Measurements from ENCODE around the gene CCNY.

The CCNY gene

DNA sequence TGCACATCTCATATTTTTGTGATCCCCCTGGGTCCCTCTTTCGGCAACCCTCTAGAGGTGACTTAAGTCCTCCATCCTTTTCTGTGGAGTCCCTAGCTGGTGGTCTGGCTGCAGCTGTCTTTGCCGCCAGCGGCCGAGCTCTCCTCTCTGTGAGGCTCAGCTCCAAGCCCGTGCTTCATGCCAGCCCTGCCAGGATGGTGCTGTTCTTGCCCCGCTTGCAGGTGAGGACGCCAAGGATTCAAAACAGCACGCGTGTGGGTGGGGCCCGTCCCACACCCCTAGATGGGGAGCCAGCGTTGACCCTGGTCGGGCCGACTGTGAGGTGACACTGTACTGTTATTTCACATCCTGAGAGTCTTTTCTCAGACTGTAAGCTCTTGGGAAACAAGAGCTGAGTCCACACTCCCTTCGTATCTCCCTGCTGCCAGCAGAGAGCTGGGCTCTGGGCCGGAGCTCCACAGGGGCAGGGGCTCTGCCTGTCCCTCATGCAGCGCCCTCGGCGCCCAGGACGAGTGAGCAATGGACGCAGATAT, 232.2 kb downstream of the CCNY start:
- DNase-seq = no peak

GRCh38 chr10:35569111-35569707, 232.9 kb downstream of the CCNY start:
- no peak for DNase-seq

DNA sequence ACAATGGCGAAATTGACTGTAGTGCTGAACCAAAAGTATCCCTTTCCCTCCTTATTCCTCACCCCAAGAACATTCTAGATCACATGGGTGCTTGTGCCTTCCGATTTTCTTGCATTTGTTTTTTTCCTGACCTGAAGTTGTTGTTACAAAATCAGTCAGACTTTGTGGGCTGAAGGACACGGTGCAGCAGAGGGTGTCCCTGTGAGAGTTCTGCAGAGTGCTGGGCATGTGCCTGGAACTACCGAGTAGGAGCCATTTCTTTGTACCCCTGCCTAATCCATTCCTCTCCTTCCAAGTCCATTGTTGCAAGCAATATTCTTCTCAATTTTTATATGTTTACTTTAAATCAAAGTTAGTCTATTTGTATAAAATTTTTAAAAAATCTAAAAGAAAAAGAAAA, 233.5 kb downstream of the CCNY start:
- DNase-seq = no peak

GRCh38 chr10:35570397-35570796, 234.1 kb downstream of the CCNY start:
- DNase-seq = no peak

DNA sequence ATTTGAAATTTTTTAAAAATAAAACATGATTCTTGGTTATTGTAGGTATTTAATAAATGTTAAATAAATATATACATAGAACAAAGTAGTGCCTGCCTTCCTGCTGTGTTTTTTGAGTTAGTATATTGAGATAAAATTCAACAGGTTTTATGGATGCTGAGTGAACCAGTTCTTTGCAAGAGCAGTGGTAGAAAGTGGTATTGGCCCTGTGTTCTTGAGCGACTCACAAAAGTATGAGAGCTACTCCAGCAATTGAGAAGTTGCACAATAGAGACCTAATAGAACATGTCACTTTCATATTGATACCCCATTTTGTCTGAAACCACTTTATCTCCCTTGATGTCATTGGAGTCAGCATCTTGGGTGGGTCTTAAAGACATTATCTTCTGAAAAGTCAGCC, 236.3 kb downstream of the CCNY start:
- DNase-seq = no peak

GRCh38 chr10:35573796-35574195, 237.5 kb downstream of the CCNY start:
- no peak for DNase-seq

DNA sequence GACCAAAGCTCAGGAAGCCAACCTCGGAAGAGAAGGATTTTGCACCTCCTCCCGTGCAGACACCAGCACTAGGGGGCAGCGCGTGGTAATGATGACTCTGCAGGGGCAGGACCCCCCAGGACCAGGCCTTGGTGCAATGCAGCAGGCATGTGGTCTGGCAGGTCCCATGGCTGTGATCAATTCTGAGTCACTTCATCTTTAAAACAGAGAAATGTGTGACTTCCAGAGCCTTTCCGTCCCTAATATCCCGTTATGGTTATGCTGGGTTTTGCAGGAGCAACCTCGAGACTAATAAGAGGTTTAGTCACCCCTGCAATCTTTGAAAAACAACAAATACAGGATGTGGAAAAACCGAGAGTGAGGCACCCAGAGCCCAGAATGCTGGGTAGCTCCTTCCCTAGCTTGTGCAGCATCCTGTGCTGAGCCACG, 238.6 kb downstream of the CCNY start:
- DNase-seq = no peak

DNA sequence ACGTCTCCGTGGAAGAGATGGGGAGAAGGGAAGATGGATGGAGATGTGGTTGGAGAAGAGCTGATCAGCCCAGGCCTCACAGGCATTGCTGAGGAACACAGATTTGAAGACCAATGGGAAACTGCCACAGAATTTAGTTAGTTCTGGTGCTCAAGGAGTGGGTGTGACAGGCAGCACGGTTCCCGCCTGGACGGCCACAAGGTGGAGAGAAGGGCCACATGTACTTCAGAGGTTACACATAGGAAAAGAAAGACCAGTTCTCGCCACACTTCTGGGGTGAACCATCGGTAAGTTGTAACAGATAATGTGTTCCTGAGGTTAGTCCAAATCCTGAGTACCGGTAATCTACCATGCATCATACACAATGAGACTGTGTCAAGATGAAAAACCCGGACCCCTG, 239.3 kb downstream of the CCNY start:
- DNase-seq = no peak

DNA sequence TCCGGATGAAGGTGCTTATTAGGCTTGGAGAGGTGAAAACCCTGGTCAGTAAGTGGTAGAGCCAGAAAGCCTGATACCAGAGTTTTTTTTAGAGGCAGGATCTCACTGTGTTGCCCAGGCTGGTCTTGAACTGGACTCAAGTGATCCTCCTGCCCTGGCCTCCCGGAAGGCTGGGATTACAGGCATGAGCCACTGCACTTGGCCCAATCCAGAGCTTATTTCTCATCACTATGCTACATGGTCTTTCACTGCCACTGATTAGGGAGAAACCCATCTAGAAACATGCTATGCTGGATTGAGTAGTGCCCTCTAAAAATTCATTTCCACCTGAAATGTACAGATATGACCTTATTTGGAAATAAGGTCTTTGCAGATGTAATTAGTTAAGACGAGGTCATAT, 240.4 kb downstream of the CCNY start:
- DNase-seq = no peak

DNA sequence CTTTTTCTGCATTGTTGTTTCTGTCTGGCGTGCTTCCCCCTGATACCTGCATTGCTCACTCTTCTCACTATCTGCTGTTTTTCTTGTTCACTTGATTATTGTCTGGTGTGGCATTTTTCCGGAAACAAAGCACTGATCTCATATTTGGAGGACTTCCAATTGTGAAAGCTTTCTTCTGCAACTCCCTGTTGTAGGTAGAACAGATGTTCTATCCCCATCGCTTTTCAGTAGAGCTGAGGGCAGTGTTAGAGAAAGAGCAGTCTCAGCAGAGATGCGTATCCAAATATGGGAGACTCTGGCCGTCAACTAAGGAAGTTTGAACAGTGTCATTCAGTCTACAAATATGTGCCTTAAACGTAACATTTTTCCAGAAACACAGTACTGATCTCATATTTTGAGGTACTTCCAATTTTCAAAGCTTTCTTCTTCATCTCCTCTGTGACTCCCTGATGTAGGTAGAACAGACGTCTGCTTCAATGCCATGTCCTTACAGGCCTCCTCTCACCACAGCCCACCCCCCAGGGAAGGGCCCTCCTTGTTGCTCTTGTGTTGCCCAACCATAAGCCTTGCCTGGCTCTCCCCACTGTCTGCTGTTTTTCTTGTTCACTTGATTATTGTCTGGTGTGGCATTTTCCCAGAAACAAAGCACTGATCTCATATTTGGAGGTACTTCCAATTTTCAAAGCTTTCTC, 241.8 kb downstream of the CCNY start:
- DNase-seq = no peak

GRCh38 chr10:35578618-35578956, 242.3 kb downstream of the CCNY start:
- DNase-seq = no peak

DNA sequence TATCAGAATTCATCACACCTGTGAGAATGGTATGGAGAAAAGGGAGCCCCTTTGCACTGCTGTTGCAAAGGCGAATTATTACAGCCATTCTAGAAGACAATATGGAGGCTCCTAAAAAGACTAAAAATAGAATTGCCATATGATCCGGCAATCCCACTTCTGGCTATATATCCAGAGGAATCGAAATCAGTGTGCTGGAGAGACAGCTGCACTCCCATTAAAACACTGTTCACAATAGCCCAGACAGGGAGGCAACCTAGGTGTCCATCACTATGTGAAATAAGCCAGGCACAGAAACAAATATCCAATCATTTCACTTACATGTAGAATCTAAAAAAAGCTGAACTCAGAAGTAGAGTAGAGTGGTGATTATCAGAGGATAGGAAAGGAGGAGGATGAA, 242.8 kb downstream of the CCNY start:
- no peak for DNase-seq

GRCh38 chr10:35579726-35580422, 243.6 kb downstream of the CCNY start:
- DNase-seq = no peak

GRCh38 chr10:35580423-35580770, 244.1 kb downstream of the CCNY start:
- DNase-seq = no peak

- DNase-seq = no peak
Measured at GRCh38 chr10:35581655-35582054, 245.3 kb downstream of the CCNY start.

DNA sequence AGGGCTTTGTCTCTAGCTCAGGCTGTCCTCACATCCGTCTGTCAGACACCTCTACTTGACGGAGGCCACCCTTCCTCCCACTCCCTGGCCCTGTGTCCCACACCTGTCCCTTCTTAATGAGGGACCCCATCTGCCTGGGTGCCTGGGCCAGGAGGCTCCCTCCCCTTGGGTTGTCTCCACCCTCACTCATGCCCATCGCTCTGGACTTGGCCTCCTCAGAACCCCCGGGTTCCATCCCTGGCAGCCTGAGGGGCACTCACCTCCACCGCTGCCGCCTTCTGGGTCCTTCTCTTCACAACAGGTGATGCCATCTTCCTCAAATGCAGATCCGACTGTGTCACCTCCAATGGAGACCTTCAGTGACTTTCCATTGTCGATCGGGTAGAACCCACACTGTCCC, 248.6 kb downstream of the CCNY start:
- DNase-seq = no peak

- DNase-seq = no peak
Measured at GRCh38 chr10:35585356-35585755, 249.0 kb downstream of the CCNY start.

DNA sequence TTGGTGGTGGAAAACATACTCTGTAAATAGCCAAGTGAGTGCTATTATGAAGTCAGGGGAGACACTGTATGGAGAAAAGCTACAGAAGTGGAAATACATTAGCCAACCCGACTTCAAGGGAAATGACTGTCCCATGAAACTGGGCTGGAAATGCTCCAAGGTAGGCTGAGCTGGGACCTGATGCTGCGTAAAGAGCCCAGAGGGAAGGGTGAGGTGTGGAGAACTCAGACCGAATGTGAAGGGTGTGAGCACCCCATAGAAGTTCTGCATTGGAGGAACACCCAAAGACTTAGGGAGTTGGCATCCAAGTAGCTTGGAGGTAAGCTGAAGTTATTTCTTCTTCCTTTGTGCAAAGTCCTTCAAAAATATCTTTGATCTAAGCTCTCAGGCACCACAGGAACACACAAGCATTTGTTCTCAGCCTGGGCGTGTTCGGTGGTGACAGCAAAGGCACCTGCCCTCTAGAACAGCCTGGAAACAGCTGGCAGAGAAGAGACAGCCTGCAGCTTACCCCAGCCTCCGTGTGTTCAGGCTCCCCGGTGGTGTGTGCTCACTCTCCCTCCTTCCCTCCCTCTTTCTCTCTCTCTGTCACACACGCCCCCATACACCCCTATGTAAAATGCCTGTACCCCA, 249.7 kb downstream of the CCNY start:
- no peak for DNase-seq

DNA sequence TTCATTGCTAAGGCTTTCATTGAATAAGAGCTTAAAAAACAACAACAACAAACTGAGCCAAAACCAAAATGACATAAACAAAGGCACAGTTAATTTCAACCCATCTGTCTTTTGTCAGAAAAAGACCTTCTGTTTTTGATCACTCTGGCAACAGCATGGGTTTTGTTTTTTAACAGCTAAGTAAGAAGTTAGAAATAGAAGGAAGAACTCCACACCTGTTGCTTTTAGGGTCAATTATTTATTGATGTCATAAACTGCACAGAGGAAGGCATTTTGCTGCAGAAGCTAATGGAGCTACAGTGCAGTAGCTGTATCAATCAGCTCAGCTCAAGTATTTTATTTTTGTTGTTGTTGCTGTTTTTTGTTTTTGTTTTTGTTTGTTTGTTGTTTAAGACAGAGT, 252.5 kb downstream of the CCNY start:
- no peak for DNase-seq

GRCh38 chr10:35592441-35592840, 256.1 kb downstream of the CCNY start:
- no peak for DNase-seq

GRCh38 chr10:35594115-35595079, 258.1 kb downstream of the CCNY start:
- DNase-seq = no peak

DNA sequence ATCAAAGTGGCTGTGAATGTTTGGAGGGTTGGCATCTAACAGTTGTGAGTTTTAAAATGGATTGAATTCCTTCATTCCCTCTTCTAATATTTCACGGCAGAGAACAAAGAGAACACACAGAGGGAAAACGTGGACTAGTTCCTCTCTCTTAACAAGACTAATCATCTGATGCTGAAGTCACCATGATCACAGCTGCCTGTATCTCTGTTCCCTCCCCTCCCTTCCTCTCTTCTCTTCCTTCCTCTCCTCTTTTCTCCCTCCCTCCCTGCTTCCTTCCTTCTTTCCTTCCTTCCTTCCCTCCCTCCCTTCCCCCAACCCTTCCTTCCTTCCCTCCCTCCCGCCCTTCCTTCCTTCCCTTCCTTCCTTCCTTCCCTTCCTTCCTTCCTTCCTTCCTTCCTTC, 258.8 kb downstream of the CCNY start:
- DNase-seq = no peak

DNA sequence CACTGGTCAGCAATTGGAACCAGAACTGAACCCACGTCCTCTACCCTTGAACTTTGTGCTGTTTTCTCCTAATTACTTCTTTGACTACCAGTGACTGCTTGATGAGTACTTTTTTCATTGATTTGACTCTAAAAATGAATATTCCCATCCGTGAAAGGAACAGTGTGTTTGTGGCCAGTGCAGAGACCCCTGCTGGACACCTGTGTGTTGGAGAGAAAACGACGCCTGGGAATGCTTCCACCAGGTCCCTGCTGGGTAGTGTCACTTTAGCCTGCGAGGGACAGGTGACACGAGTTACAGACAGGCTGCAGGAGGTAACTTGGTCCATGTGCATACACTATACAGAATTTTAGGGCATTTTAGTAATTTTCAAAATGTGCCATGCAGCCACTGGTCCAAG, 262.1 kb downstream of the CCNY start:
- DNase-seq = no peak

Data from hematopoietic multipotent progenitor cell treated with erythropoietin and hydrocortisone succinate and interleukin-3 and kit ligand, for 6 days (in vitro differentiated cells).